DMS53 (cell line): Measurements from ENCODE around the gene CRCP.

Experiments used
- DNase-seq: peaks from one replicate; lab custom pipeline; 2025; lab: John Stamatoyannopoulos, UW

CRCP gene

DNA sequence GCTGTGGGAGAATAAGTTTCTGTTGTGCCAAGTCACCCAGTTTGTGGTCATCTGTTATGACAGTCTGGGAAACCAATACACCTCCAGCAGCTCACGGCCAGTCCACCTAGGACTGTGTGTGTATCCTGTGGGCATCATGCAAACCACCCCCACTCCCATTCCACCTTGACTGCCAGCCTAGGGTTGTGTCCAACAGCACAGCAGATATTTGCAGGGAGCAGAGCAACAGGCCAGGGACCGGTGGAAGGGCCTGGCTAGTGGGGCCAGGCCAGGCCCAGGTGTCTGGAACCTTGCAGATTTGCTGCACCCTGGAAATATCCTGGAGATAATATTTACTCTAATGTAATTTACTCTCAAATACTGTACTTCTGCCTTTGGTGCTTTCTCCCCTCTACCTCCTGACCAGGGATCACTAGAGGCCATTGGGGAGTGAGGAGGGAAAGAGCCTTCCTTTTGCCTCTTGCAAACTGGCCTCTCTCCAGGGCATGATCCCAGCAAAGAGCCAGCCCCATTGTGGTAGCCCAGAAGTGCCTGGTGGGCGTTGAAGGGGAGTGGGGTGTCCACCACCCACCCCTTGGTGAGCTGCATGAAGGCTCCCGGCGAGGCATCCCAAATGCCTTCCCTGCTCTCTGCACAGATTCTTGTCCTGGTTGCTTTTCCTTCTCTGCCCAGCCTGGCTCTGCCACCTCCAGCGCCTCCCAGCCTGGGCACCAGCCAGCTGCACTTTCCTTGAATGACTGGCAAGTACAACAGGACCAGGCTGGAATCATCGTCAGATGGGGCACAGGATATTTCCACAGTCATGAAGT lies 75.3 kb downstream of the CRCP start:
- no peak for DNase-seq

- no peak for DNase-seq
Observed at GRCh38 chr7:66190504-66190857, 75.8 kb downstream of the CRCP start.

DNA sequence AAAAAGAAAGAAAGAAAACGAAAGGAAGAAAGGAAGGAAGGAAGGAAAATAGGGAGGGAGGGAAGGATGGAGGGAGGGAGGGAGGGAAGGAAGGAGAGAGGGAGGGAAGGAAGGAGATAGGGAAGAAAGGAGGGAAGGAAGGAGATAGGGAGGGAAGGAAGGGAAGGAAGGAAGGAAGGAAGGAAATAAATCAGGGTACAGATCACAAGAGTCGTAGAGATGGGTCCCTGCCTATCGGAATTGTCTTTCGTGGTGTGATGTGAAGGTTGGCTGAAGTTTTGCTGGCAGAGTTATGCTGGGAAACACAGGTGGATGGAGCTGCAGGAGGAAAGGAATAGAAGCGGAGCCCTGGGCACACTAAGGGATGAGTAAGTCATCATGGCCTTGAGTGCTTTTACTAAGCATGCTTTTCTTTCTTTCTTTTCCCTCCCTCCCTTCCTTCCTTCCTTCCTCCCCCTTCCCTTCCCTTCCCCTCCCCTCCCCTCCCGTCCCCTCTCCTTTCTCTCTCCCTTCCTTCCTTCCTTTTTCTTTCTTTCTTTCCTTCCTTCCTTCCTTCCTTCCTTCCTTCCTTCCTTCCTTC lies 78.6 kb downstream of the CRCP start:
- peak; percentile 18 for DNase-seq

DNA sequence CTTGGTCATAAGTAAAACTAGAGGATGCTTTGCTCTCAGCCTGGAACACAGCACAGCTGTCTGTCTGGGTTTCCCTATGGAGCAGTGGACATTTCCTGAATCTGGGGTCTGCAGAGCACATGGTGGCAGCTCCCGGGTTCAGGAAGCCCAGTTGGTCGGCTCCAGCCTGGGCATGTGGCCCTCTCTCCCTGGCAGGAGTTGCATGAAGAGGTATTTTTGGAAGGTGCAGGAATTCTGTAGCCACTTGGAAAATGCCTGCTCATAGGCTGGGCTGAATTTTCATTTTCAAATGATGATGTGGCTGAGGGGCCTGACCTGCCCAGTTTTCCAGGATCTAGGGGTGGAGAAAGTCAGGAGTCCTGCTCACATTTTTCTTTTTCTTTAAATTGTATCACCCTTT lies 83.8 kb downstream of the CRCP start:
- DNase-seq: no peak

GRCh38 chr7:66198956-66199355 lies 84.3 kb downstream of the CRCP start:
- DNase-seq: peak; percentile 31

- no peak for DNase-seq
Observed at GRCh38 chr7:66202441-66202840, 87.8 kb downstream of the CRCP start.
